Activated CD8-positive, alpha-beta T cell treated with anti-CD3 and anti-CD28 coated beads for 36 hours (primary cell): Measurements from ENCODE around the gene SLC4A2. TPM values are rescaled to one million over a fixed set of nuclear protein-coding genes. Genes with fewer than 3 reads are reported as not detected.

Experiments
- ATAC-seq: fragments of 200-7000 bp; cut with Tn5 transposase; one replicate; pipeline ENCODE4 v1.10.0; 2021; ENCODE audit warnings: mild to moderate bottlenecking, moderate library complexity
- CTCF ChIA-PET: fragments of 350-600 bp; sonication (Branson Sonifier 250); formaldehyde crosslinking; loops from one replicate; lab custom pipeline; 2021; ENCODE audit warnings: antibody characterized with exemption; lab: Charles Lee
- POLR2A ChIA-PET: fragments of 350-600 bp; sonication (Branson Sonifier 250); formaldehyde crosslinking; loops from one replicate; lab custom pipeline; 2021; ENCODE audit warnings: antibody characterized with exemption; lab: Charles Lee
- DNase-seq: peaks from one replicate; pipeline ENCODE4 v3.0.0-alpha.2; 2020
- H3K27ac Mint-ChIP-seq: one replicate; pipeline ENCODE4 v1.8.0; 2021; ENCODE audit warnings: mild to moderate bottlenecking, mixed read lengths
- H3K27me3 Mint-ChIP-seq: one replicate; pipeline ENCODE4 v1.8.0; 2021; ENCODE audit warnings: mixed read lengths
- H3K36me3 Mint-ChIP-seq: one replicate; pipeline ENCODE4 v1.8.0; 2021; ENCODE audit warnings: low read depth, mixed read lengths
- H3K4me1 Mint-ChIP-seq: one replicate; pipeline ENCODE4 v1.8.0; 2021; ENCODE audit warnings: low read depth, mixed read lengths
- H3K4me3 Mint-ChIP-seq: one replicate; pipeline ENCODE4 v1.8.0; 2021; ENCODE audit warnings: mild to moderate bottlenecking, moderate library complexity, mixed read lengths
- H3K9me3 Mint-ChIP-seq: one replicate; pipeline ENCODE4 v1.8.0; 2021; ENCODE audit warnings: mixed read lengths
- CTCF ChIP-seq: fragments of 200-600 bp; IDR thresholded peaks from one replicate; pipeline ENCODE4 v1.8.0; 2022; ENCODE audit warnings: antibody characterized with exemption, mild to moderate bottlenecking
- intact Hi-C: fragments of 100-400 bp; cut with micrococcal nuclease; formaldehyde crosslinking; loops from one replicate; pipeline ENCODE4 v1.10.0; 2022
- total RNA-seq, 2 experiments: library from RNA; stranded (reverse); gene quantifications; one replicate each; pipeline ENCODE4 v1.2.3, GENCODE V29; 2021

SLC4A2 gene
- total RNA-seq, 2 experiments from 2014 or later: 42.7 to 46.1 TPM

- Mint-ChIP-seq H3K9me3 (no peaks in the 10 kb centered on the region), H3K4me3 (no peak overlapping the region), H3K36me3 (no peaks in the 10 kb centered on the region), H3K27ac (no peak overlapping the region), H3K27me3 (no peaks in the 10 kb centered on the region), H3K4me1 (no peaks in the 10 kb centered on the region)
- DNase-seq (no peak), ATAC-seq (no peak)
- TF ChIP-seq CTCF: no peak
- CTCF ChIA-PET: no interaction called here
- intact Hi-C loops: no loop called here
- POLR2A ChIA-PET: interaction anchor here (1.2 to 1.5 kb wide), 2 partner anchors 10 to 13 kb away, joined by 3 to 4 read pairs; no protein-coding TSS in a partner anchor
These were observed 12.5 kb upstream of the SLC4A2 start for GRCh38 chr7:151046603-151047573.

- ATAC-seq (no peak), DNase-seq (no peak)
- no peak within 1 kb of the TSS for H3K27ac Mint-ChIP-seq
- intact Hi-C loops: no loop called here
- no peaks in the 10 kb centered on the region for H3K36me3 Mint-ChIP-seq
- POLR2A ChIA-PET: no interaction called here
- H3K9me3 Mint-ChIP-seq: no peaks in the 10 kb centered on the region
- CTCF ChIA-PET: no interaction called here
- peaks cover 3% of the 10 kb centered on the region for H3K4me1 Mint-ChIP-seq
- no peak within 1 kb of the TSS for H3K4me3 Mint-ChIP-seq
- no peaks in the 10 kb centered on the region for H3K27me3 Mint-ChIP-seq
- no peak for TF ChIP-seq CTCF
These were observed 11.2 kb upstream of the SLC4A2 start, which contains the start of gene ASIC3 for GRCh38 chr7:151047976-151048815. Gene ASIC3, plus strand, starts transcription at chr7:151048531. Its CDS starts 355 bp downstream, at chr7:151048886.

- no peaks in the 10 kb centered on the region for H3K9me3 Mint-ChIP-seq
- ATAC-seq: no peak
- TF ChIP-seq CTCF: no peak
- no peak for DNase-seq
- peaks cover 3% of the 10 kb centered on the region for H3K4me1 Mint-ChIP-seq
- no peaks in the 10 kb centered on the region for H3K36me3 Mint-ChIP-seq
- H3K27me3 Mint-ChIP-seq: no peaks in the 10 kb centered on the region
- intact Hi-C loops: no loop called here
- no peak overlapping the region for H3K4me3 Mint-ChIP-seq
- ChIA-PET POLR2A (no interaction called here), CTCF (no interaction called here)
- no peak overlapping the region for H3K27ac Mint-ChIP-seq
These were observed 10.4 kb upstream of the SLC4A2 start for GRCh38 chr7:151048911-151049463.

GRCh38 chr7:151051108-151051507 is 8.3 kb upstream of the SLC4A2 start:
- DNase-seq (peak; percentile 59), ATAC-seq (peak; percentile 77)
- POLR2A ChIA-PET: interaction anchor here (0.6 to 1.1 kb wide), 3 partner anchors 11 to 142 kb away, joined by 3 to 4 read pairs (median 3); no protein-coding TSS in a partner anchor
- no peaks in the 10 kb centered on the region for H3K36me3 Mint-ChIP-seq
- H3K4me3 Mint-ChIP-seq: no peak overlapping the region
- TF ChIP-seq CTCF: no peak
- no peaks in the 10 kb centered on the region for H3K27me3 Mint-ChIP-seq
- peaks cover 3% of the 10 kb centered on the region for H3K4me1 Mint-ChIP-seq
- H3K9me3 Mint-ChIP-seq: no peaks in the 10 kb centered on the region
- CTCF ChIA-PET: interaction anchor here (1.0 kb wide), 1 partner anchor 59 kb away, joined by 6 read pairs; no protein-coding TSS in a partner anchor
- intact Hi-C loops: no loop called here
- H3K27ac Mint-ChIP-seq: no peak overlapping the region
